ENCODE data around the gene SF3A2. TPM values are rescaled to one million over a fixed set of nuclear protein-coding genes. Genes with fewer than 3 reads are reported as not detected.

SF3A2 gene
- total and polyA plus RNA-seq, 2 experiments from 2014 or later: 67.7 to 128 TPM

DNA sequence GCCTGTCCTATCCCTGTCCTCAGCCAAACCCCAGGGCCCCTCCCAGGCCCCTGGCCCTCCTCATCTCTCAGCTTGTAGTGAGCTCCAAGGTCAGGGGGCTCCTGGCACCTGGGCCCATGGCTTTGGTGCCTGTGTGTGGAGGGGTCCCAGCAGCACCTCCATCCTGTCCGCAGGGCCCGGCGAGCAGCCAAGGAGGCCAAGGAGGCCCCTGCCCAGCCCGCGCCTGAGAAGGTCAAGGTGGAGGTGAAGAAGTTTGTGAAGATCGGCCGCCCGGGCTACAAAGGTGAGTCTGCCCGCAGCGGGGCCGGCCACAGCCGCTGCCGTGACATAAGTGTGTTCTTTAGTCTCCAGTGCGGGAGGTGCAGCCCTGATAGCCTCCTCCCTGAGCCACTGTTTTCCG, 8.6 kb downstream of the SF3A2 start:
- Mint-ChIP-seq H3K27me3 (ENCODE audit: insufficient read depth, low read depth, poor library complexity) (peaks cover 9% of the 10 kb centered on the region), H3K27ac (no peak overlapping the region), H3K9me3 (no peaks in the 10 kb centered on the region), H3K4me1 (peaks cover 15% of the 10 kb centered on the region), H3K36me3 (ENCODE audit: low read depth) (peaks cover 53% of the 10 kb centered on the region), H3K4me3 (no peak overlapping the region)
- no peaks in the 10 kb centered on the region for H3K27me3 ChIP-seq (ENCODE audit: insufficient read depth)
- no peak for ATAC-seq
- peaks cover 5% of the 10 kb centered on the region for H3K4me1 ChIP-seq (ENCODE audit: insufficient read depth)
- H3F3A ChIP-seq (replicated peaks; ENCODE audit: low read depth): 0 out of 2 replicates have a peak, but pooled peaks cover 6% of the 10 kb centered on the region
- H3K36me3 ChIP-seq (ENCODE audit: insufficient read depth): peaks cover 13% of the 10 kb centered on the region
- TF ChIP-seq EZH2 (IDR thresholded peaks at IDR 0.05; ENCODE audit: low read depth, unreplicated experiment) (no peak), NANOG (IDR thresholded peaks at IDR 0.05; ENCODE audit: borderline replicate concordance) (no peak), ZNF114 (CRISPR knock-in tag; IDR thresholded peaks at IDR 0.05) (no peak), ZNF331 (CRISPR knock-in tag; IDR thresholded peaks at IDR 0.05; ENCODE audit: low read depth) (no peak), JUNB (IDR thresholded peaks at IDR 0.05; ENCODE audit: unreplicated experiment) (no peak), POLR2AphosphoS5 (IDR thresholded peaks at IDR 0.05; ENCODE audit: low read depth) (no peak), CREB1 (CRISPR knock-in tag; IDR thresholded peaks at IDR 0.05; ENCODE audit: low read depth) (no peak), EZH2phosphoT487 (IDR thresholded peaks at IDR 0.05; ENCODE audit: unreplicated experiment) (no peak), STAT1 (IDR thresholded peaks at IDR 0.05; ENCODE audit: unreplicated experiment) (no peak)
- TF ChIP-seq, protein P1, sequence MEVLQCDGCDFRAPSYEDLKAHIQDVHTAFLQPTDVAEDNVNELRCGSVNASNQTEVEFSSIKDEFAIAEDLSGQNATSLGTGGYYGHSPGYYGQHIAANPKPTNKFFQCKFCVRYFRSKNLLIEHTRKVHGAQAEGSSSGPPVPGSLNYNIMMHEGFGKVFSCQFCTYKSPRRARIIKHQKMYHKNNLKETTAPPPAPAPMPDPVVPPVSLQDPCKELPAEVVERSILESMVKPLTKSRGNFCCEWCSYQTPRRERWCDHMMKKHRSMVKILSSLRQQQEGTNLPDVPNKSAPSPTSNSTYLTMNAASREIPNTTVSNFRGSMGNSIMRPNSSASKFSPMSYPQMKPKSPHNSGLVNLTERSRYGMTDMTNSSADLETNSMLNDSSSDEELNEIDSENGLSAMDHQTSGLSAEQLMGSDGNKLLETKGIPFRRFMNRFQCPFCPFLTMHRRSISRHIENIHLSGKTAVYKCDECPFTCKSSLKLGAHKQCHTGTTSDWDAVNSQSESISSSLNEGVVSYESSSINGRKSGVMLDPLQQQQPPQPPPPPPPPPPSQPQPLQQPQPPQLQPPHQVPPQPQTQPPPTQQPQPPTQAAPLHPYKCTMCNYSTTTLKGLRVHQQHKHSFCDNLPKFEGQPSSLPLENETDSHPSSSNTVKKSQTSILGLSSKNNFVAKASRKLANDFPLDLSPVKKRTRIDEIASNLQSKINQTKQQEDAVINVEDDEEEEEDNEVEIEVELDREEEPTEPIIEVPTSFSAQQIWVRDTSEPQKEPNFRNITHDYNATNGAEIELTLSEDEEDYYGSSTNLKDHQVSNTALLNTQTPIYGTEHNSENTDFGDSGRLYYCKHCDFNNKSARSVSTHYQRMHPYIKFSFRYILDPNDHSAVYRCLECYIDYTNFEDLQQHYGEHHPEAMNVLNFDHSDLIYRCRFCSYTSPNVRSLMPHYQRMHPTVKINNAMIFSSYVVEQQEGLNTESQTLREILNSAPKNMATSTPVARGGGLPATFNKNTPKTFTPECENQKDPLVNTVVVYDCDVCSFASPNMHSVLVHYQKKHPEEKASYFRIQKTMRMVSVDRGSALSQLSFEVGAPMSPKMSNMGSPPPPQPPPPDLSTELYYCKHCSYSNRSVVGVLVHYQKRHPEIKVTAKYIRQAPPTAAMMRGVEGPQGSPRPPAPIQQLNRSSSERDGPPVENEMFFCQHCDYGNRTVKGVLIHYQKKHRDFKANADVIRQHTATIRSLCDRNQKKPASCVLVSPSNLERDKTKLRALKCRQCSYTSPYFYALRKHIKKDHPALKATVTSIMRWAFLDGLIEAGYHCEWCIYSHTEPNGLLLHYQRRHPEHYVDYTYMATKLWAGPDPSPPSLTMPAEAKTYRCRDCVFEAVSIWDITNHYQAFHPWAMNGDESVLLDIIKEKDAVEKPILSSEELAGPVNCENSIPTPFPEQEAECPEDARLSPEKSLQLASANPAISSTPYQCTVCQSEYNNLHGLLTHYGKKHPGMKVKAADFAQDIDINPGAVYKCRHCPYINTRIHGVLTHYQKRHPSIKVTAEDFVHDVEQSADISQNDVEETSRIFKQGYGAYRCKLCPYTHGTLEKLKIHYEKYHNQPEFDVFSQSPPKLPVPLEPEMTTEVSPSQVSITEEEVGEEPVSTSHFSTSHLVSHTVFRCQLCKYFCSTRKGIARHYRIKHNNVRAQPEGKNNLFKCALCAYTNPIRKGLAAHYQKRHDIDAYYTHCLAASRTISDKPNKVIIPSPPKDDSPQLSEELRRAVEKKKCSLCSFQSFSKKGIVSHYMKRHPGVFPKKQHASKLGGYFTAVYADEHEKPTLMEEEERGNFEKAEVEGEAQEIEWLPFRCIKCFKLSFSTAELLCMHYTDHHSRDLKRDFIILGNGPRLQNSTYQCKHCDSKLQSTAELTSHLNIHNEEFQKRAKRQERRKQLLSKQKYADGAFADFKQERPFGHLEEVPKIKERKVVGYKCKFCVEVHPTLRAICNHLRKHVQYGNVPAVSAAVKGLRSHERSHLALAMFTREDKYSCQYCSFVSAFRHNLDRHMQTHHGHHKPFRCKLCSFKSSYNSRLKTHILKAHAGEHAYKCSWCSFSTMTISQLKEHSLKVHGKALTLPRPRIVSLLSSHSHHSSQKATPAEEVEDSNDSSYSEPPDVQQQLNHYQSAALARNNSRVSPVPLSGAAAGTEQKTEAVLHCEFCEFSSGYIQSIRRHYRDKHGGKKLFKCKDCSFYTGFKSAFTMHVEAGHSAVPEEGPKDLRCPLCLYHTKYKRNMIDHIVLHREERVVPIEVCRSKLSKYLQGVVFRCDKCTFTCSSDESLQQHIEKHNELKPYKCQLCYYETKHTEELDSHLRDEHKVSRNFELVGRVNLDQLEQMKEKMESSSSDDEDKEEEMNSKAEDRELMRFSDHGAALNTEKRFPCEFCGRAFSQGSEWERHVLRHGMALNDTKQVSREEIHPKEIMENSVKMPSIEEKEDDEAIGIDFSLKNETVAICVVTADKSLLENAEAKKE (CRISPR knock-in tag; IDR thresholded peaks at IDR 0.05): no peak
- TF ChIP-seq, protein P2, sequence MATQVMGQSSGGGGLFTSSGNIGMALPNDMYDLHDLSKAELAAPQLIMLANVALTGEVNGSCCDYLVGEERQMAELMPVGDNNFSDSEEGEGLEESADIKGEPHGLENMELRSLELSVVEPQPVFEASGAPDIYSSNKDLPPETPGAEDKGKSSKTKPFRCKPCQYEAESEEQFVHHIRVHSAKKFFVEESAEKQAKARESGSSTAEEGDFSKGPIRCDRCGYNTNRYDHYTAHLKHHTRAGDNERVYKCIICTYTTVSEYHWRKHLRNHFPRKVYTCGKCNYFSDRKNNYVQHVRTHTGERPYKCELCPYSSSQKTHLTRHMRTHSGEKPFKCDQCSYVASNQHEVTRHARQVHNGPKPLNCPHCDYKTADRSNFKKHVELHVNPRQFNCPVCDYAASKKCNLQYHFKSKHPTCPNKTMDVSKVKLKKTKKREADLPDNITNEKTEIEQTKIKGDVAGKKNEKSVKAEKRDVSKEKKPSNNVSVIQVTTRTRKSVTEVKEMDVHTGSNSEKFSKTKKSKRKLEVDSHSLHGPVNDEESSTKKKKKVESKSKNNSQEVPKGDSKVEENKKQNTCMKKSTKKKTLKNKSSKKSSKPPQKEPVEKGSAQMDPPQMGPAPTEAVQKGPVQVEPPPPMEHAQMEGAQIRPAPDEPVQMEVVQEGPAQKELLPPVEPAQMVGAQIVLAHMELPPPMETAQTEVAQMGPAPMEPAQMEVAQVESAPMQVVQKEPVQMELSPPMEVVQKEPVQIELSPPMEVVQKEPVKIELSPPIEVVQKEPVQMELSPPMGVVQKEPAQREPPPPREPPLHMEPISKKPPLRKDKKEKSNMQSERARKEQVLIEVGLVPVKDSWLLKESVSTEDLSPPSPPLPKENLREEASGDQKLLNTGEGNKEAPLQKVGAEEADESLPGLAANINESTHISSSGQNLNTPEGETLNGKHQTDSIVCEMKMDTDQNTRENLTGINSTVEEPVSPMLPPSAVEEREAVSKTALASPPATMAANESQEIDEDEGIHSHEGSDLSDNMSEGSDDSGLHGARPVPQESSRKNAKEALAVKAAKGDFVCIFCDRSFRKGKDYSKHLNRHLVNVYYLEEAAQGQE (IDR thresholded peaks at IDR 0.05; ENCODE audit: unreplicated experiment): no peak
- TF ChIP-seq, protein P3, sequence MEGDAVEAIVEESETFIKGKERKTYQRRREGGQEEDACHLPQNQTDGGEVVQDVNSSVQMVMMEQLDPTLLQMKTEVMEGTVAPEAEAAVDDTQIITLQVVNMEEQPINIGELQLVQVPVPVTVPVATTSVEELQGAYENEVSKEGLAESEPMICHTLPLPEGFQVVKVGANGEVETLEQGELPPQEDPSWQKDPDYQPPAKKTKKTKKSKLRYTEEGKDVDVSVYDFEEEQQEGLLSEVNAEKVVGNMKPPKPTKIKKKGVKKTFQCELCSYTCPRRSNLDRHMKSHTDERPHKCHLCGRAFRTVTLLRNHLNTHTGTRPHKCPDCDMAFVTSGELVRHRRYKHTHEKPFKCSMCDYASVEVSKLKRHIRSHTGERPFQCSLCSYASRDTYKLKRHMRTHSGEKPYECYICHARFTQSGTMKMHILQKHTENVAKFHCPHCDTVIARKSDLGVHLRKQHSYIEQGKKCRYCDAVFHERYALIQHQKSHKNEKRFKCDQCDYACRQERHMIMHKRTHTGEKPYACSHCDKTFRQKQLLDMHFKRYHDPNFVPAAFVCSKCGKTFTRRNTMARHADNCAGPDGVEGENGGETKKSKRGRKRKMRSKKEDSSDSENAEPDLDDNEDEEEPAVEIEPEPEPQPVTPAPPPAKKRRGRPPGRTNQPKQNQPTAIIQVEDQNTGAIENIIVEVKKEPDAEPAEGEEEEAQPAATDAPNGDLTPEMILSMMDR (conservative IDR thresholded peaks at IDR 0.05; ENCODE audit: low read depth in 2 of 2): no peak
- TF ChIP-seq, protein P4, sequence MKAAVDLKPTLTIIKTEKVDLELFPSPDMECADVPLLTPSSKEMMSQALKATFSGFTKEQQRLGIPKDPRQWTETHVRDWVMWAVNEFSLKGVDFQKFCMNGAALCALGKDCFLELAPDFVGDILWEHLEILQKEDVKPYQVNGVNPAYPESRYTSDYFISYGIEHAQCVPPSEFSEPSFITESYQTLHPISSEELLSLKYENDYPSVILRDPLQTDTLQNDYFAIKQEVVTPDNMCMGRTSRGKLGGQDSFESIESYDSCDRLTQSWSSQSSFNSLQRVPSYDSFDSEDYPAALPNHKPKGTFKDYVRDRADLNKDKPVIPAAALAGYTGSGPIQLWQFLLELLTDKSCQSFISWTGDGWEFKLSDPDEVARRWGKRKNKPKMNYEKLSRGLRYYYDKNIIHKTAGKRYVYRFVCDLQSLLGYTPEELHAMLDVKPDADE (IDR thresholded peaks at IDR 0.05): no peak
- peaks cover 26% of the 10 kb centered on the region for H4K20me1 ChIP-seq (replicated peaks; ENCODE audit: insufficient read depth)
- no peak overlapping the region for H3K4me2 ChIP-seq
- no peak overlapping the region for H3K27ac ChIP-seq (ENCODE audit: low read depth)
- H3K9me2 ChIP-seq (ENCODE audit: insufficient read depth): no peaks in the 10 kb centered on the region
- peaks cover 36% of the 10 kb centered on the region for H3K79me2 ChIP-seq (replicated peaks; ENCODE audit: insufficient read depth)
- H2AFZ ChIP-seq: no peak overlapping the region
- DNase-seq (ENCODE audit: low spot score): no peak
- no peak overlapping the region for H3K4me3 ChIP-seq

Data from GM23338 (cell line).